H9 (cell line): ENCODE data around the gene CCDC159. TPM values are rescaled to one million over a fixed set of nuclear protein-coding genes. Genes with fewer than 3 reads are reported as not detected.

Experiments
- DNase-seq: peaks from one replicate; pipeline ENCODE4 v3.0.0-alpha.2; 2017
- H2AFZ ChIP-seq: one replicate; pipeline ENCODE4 v1.6.1; 2013; ENCODE audit warnings: mild to moderate bottlenecking, low read length, control low read depth, moderate library complexity
- H2AK5ac ChIP-seq: 2 replicates; pipeline ENCODE4 v1.6.1; 2013; ENCODE audit warnings: low read length, control low read depth, mixed read lengths; ENCODE audit not compliant: insufficient read length
- H2BK120ac ChIP-seq: one replicate; pipeline ENCODE4 v1.6.1; 2013; ENCODE audit warnings: low read depth, mild to moderate bottlenecking, low read length, control low read depth, inconsistent platforms; ENCODE audit not compliant: poor library complexity, severe bottlenecking
- H2BK12ac ChIP-seq: 2 replicates; pipeline ENCODE4 v1.6.1; 2013; ENCODE audit warnings: low read length, control low read depth, mixed read lengths, low read depth; ENCODE audit not compliant: insufficient read length
- H2BK15ac ChIP-seq: 2 replicates; pipeline ENCODE4 v1.6.1; 2013; ENCODE audit warnings: low read depth, low read length, control low read depth
- H2BK20ac ChIP-seq: one replicate; pipeline ENCODE4 v1.6.1; 2013; ENCODE audit warnings: low read depth, mild to moderate bottlenecking, low read length, control low read depth, inconsistent platforms; ENCODE audit not compliant: poor library complexity, severe bottlenecking
- H2BK5ac ChIP-seq: 2 replicates; pipeline ENCODE4 v1.6.1; 2013; ENCODE audit warnings: low read length, control low read depth, mixed read lengths; ENCODE audit not compliant: insufficient read length
- H3K14ac ChIP-seq: 2 replicates; pipeline ENCODE4 v1.6.1; 2013; ENCODE audit warnings: low read length, control low read depth; ENCODE audit not compliant: insufficient read depth
- H3K18ac ChIP-seq: 2 replicates; pipeline ENCODE4 v1.6.1; 2013; ENCODE audit warnings: low read depth, mild to moderate bottlenecking, mixed read lengths, low read length, control low read depth; ENCODE audit not compliant: insufficient read length
- H3K23ac ChIP-seq: 2 replicates; pipeline ENCODE4 v1.6.1; 2013; ENCODE audit warnings: low read length, control low read depth, mixed read lengths, low read depth; ENCODE audit not compliant: insufficient read length
- H3K23me2 ChIP-seq: 2 replicates; pipeline ENCODE4 v1.6.1; 2013; ENCODE audit warnings: low read depth, mild to moderate bottlenecking, mixed read lengths, low read length, control low read depth; ENCODE audit not compliant: insufficient read length, poor library complexity, severe bottlenecking
- H3K27ac ChIP-seq: 2 replicates; pipeline ENCODE4 v1.5.1; 2013; ENCODE audit warnings: low read length, control low read depth, mixed read lengths, low read depth; ENCODE audit not compliant: insufficient read length
- H3K27me3 ChIP-seq: 2 replicates; pipeline ENCODE4 v1.6.1; 2013; ENCODE audit warnings: low read length, control low read depth, inconsistent platforms; ENCODE audit not compliant: insufficient read depth
- H3K4ac ChIP-seq: 2 replicates; pipeline ENCODE4 v1.6.1; 2013; ENCODE audit warnings: low read depth, mild to moderate bottlenecking, control low read depth, inconsistent platforms, low read length, moderate library complexity
- H3K4me1 ChIP-seq: 2 replicates; pipeline ENCODE4 v1.6.1; 2013; ENCODE audit warnings: low read length, control low read depth, inconsistent platforms; ENCODE audit not compliant: insufficient read depth
- H3K4me2 ChIP-seq: 2 replicates; pipeline ENCODE4 v1.6.1; 2013; ENCODE audit warnings: low read length, control low read depth, mixed read lengths; ENCODE audit not compliant: insufficient read length, insufficient read depth
- H3K56ac ChIP-seq: 2 replicates; pipeline ENCODE4 v1.6.1; 2013; ENCODE audit warnings: low read depth, mild to moderate bottlenecking, mixed read lengths, low read length, control low read depth; ENCODE audit not compliant: insufficient read length
- H3K79me1 ChIP-seq: 2 replicates; pipeline ENCODE4 v1.6.1; 2013; ENCODE audit warnings: low read depth, mild to moderate bottlenecking, moderate library complexity, low read length, control low read depth, inconsistent platforms; ENCODE audit not compliant: insufficient read depth, poor library complexity, severe bottlenecking
- H3K79me2 ChIP-seq: 2 replicates; pipeline ENCODE4 v1.6.1; 2013; ENCODE audit warnings: low read length, control low read depth, inconsistent platforms; ENCODE audit not compliant: insufficient read depth
- H3K9ac ChIP-seq: 2 replicates; pipeline ENCODE4 v1.6.1; 2013; ENCODE audit warnings: low read length, control low read depth, mixed read lengths; ENCODE audit not compliant: insufficient read length; ENCODE audit errors: extremely low read depth
- H3K9me3 ChIP-seq: one replicate; pipeline ENCODE4 v1.6.1; 2013; ENCODE audit warnings: low read depth, low read length, inconsistent platforms; ENCODE audit not compliant: control insufficient read depth
- H3T11ph ChIP-seq: one replicate; pipeline ENCODE4 v1.6.1; 2013; ENCODE audit warnings: mild to moderate bottlenecking, low read length, control low read depth, inconsistent platforms
- H4K20me1 ChIP-seq: one replicate; pipeline ENCODE4 v1.6.1; 2013; ENCODE audit not compliant: control insufficient read depth, insufficient read length, insufficient read depth
- H4K5ac ChIP-seq: 2 replicates; pipeline ENCODE4 v1.6.1; 2013; ENCODE audit warnings: low read depth, mild to moderate bottlenecking, mixed read lengths, low read length, control low read depth; ENCODE audit not compliant: insufficient read length
- H4K8ac ChIP-seq: replicated peaks from 2 replicates; pipeline ENCODE4 v1.6.1; 2013; ENCODE audit warnings: low read length, control low read depth, mixed read lengths, low read depth; ENCODE audit not compliant: insufficient read length
- H4K91ac ChIP-seq: 2 replicates; pipeline ENCODE4 v1.6.1; 2013; ENCODE audit warnings: low read depth, mild to moderate bottlenecking, moderate library complexity, mixed read lengths, low read length, control low read depth; ENCODE audit not compliant: insufficient read length
- H3K27ac Mint-ChIP-seq, 3 experiments: 2 replicates in 2 of 3; 3 replicates in 1 of 3; pipeline ENCODE4 v1.8.0; 2020 to 2021; ENCODE audit warnings: mixed read lengths in 3 of 3, mild to moderate bottlenecking in 1 of 3, moderate library complexity in 1 of 3
- H3K27me3 Mint-ChIP-seq: 2 replicates; pipeline ENCODE4 v1.8.0; 2021; ENCODE audit warnings: low read depth, mild to moderate bottlenecking, moderate library complexity, mixed read lengths
- H3K36me3 Mint-ChIP-seq, 3 experiments: 2 replicates in 2 of 3; 3 replicates in 1 of 3; pipeline ENCODE4 v1.8.0; 2020 to 2021; ENCODE audit warnings: low read depth in 3 of 3, mixed read lengths in 3 of 3; ENCODE audit not compliant: insufficient read depth in 1 of 3
- H3K4me1 Mint-ChIP-seq, 2 experiments: 2 replicates each; pipeline ENCODE4 v1.8.0; 2020; ENCODE audit warnings: mixed read lengths in 2 of 2
- H3K4me3 Mint-ChIP-seq, 2 experiments: 2 replicates in 1 of 2; 3 replicates in 1 of 2; pipeline ENCODE4 v1.8.0; 2020 to 2021; ENCODE audit warnings: mild to moderate bottlenecking in 2 of 2, mixed read lengths in 2 of 2, moderate library complexity in 1 of 2
- H3K9me3 Mint-ChIP-seq, 2 experiments: 2 replicates in 1 of 2; 3 replicates in 1 of 2; pipeline ENCODE4 v1.8.0; 2020; ENCODE audit warnings: mild to moderate bottlenecking in 2 of 2, mixed read lengths in 2 of 2, moderate library complexity in 1 of 2
- WGBS: extraction: QIAGEN DNeasy Blood & Tissue Kit; methylation state at CpG from one replicate; pipeline ENCODE4 v1.1.7; 2013; ENCODE audit warnings: missing lambda C conversion rate, low lambda C conversion rate, mixed read lengths; ENCODE audit not compliant: insufficient read length; ENCODE audit errors: extremely low coverage; 5-methylcytosine and 5-hydroxymethylcytosine counted together
- total RNA-seq: library from RNA; stranded (reverse); gene quantifications from 2 replicates; pipeline ENCODE4 v1.2.1, GENCODE V29; 2021
- TF ChIP-seq, protein P1 (sequence below): fragments of 200-600 bp; sonication (generic); conservative IDR thresholded peaks from 3 replicates; pipeline ENCODE4 v1.8.0; 2021; ENCODE audit warnings: antibody characterized with exemption, mild to moderate bottlenecking

CCDC159 gene
- total RNA-seq, 1 experiment from 2014 or later, result 5.7 TPM

DNA sequence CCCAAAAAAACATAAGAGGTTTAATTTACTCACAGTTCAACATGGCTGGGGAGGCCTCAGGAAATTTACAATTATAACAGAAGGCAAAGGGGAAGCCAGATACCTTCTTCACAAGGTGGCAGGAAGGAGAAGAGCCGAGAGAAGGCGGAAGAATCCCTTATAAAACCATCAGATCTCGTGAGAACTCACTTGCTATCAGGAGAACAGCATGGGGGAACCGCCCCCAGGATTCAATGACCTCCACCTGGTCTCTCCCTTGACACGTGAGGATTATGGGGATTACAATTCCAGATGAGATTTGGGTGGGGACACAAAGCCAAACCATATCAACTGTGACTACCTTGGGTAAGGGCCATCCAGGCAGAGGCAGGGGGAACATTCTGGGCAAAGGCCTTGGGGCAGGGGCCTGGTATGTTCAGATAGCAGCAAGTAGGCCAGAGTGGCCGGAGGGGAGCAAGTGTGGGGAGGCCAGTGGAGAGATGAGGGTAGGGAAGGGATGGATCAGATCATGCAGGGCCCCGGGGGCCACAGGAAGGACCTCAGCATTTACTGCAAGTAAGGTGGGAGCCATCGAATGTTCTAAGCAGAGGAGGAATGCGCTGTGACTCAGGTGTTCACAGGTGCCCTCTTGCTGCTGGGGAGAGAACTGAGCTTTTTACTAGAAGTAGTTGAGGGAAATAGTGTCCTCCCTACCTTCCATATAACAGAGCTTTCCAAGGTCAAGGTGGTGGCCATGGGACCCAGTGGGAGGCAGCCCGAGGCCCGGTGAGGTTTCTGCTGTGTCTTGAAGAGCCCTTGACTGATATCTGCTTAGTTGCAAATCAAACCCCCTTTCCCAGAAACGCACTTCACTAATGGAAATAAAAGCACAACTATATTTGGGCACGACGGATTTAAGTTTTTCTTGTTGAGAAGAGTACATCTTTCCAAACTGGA is 24.9 kb upstream of the CCDC159 start:
- TF ChIP-seq, protein P1, sequence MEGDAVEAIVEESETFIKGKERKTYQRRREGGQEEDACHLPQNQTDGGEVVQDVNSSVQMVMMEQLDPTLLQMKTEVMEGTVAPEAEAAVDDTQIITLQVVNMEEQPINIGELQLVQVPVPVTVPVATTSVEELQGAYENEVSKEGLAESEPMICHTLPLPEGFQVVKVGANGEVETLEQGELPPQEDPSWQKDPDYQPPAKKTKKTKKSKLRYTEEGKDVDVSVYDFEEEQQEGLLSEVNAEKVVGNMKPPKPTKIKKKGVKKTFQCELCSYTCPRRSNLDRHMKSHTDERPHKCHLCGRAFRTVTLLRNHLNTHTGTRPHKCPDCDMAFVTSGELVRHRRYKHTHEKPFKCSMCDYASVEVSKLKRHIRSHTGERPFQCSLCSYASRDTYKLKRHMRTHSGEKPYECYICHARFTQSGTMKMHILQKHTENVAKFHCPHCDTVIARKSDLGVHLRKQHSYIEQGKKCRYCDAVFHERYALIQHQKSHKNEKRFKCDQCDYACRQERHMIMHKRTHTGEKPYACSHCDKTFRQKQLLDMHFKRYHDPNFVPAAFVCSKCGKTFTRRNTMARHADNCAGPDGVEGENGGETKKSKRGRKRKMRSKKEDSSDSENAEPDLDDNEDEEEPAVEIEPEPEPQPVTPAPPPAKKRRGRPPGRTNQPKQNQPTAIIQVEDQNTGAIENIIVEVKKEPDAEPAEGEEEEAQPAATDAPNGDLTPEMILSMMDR, result peak; percentile 56
- Histone ChIP-seq H3K18ac (no peak overlapping the region), H3K79me1 (no peaks in the 10 kb centered on the region), H3K27me3 (no peaks in the 10 kb centered on the region), H3K23me2 (no peaks in the 10 kb centered on the region), H2BK5ac (no peak overlapping the region), H3K23ac (no peak overlapping the region), H3K4me2 (no peak overlapping the region), H4K20me1 (no peaks in the 10 kb centered on the region), H2AFZ (no peak overlapping the region), H2BK120ac (no peak overlapping the region), H3K9ac (no peak overlapping the region), H3K79me2 (no peaks in the 10 kb centered on the region), H4K5ac (no peak overlapping the region), H3K9me3 (no peaks in the 10 kb centered on the region), H3K56ac (no peak overlapping the region), H4K91ac (no peak overlapping the region), H3K4ac (no peak overlapping the region), H2BK20ac (no peak overlapping the region), H3T11ph (no peak overlapping the region), H2BK12ac (no peak overlapping the region), H3K14ac (no peak overlapping the region), H3K27ac (no peak overlapping the region), H2AK5ac (no peak overlapping the region), H3K4me1 (no peaks in the 10 kb centered on the region), H4K8ac (no peak overlapping the region), H2BK15ac (no peak overlapping the region)
- DNase-seq, result no peak
- Mint-ChIP-seq H3K4me3 (no peak overlapping the region; a peak in 1 of 5 replicates), H3K27ac (peak overlapping the region in 1 of 3 experiments; percentile 8; a peak in 2 of 7 replicates), H3K27me3 (peaks cover 6% of the 10 kb centered on the region; the same call in 1 of the 2 replicates), H3K9me3 (no peaks in the 10 kb centered on the region), H3K36me3 (peaks cover 0 to 7% (median 3%) of the 10 kb centered on the region in 3 experiments; a peak in 3 of 7 replicates), H3K4me1 (peaks cover 6 to 11% of the 10 kb centered on the region in 2 experiments)
- WGBS, result no CpG with 5 or more reads among the region's 14 CpGs
